LNCAP (cell line): ENCODE measurements around the gene PSPN.

Source experiments
- CTCF ChIP-seq: fragments of 450-650 bp; IDR thresholded peaks from 2 replicates; pipeline ENCODE4 v1.5.1; 2017; ENCODE audit warnings: mild to moderate bottlenecking

The PSPN gene

DNA sequence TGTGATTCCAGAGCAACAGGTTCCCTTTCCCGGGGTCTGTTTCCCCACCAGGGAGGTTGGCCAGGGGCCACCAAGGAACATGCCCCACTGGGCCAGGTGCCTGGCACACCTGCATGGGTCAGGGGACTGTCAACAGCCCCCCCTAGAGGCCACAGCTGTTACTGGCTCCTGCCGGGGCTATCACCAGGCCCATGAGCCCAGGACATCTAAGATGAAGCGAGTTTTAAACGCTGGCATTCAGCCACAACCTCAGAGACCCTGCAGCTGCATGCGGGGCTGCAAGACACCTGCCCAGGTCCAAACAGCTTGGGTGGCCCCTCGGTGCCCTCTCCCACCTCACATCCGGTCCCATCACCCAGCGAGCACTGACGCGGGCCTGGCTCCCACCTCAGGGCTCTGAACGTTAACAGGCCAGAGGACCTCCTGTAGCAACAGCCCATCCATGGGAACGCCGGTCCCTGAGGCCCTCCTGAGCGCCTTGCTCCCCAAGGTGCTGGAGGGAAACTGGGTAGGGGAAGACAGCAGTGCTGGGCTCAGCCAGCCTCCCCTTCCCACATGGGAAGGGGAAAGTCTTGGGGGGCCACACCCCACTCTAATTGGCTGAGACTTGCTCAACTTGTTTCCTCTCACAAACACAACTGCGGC is 36.8 kb upstream of the PSPN start:
- TF ChIP-seq CTCF: peak; percentile 56

- no peak for TF ChIP-seq CTCF
Observed at GRCh38 chr19:6412061-6412446, 36.3 kb upstream of the PSPN start.

DNA sequence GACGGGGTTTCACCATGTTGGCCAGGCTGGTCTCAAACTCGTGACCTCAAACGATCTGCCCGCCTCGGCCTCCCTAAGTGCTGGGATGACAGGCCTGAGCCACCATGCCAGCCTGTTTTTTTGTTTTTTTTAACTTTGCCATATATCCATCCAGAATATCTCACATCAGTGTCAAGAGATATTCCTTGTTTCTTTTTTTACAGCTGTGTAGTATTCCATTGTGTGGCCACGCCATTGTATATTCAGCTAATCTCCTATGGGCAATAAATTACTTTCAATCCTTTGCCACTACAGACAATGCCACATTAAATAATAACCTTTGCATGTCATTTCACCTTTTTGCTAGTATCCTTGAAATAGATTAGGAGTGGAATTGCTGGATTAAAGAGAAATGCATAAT is 33.6 kb upstream of the PSPN start:
- no peak for TF ChIP-seq CTCF

DNA sequence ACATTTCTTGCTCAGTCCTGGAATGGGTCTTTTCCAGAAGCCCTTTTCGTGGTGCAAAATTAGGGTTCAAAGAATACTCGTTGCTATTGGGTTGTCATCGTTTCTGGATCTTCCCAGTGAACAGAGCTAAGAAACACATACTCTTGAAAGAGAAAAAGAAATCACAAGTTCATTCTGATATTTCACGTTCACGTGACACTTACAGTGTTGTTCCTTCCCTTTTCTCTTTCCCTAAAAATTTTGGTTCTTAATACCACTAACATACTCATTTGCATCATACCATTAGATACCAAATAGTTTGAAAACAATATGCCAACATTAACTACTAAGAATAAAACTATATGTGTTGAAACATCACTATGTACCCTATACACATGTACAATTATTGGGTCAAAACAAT is 30.7 kb upstream of the PSPN start:
- TF ChIP-seq CTCF: no peak

- TF ChIP-seq CTCF: no peak
Observed at GRCh38 chr19:6402837-6403608, 27.3 kb upstream of the PSPN start.

DNA sequence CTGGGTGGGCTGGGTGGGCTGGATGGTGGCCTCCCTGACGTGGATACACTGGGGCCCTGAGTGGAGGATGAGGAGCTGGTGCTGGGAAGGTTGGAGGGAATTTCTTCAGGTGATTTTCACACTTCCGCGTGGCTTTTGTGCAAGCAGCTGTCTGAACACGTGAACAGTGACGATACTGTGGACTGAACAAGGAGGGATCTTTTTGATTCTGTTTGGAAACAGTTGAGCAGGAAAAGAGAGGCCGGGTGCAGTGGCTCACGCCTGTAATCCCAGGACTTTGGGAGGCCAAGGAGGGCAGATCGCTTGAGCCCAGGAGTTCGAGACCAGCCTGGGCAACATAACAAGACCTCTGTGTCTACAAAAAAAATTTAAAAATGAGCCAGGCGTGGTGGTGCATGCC is 26.3 kb upstream of the PSPN start:
- no peak for TF ChIP-seq CTCF

DNA sequence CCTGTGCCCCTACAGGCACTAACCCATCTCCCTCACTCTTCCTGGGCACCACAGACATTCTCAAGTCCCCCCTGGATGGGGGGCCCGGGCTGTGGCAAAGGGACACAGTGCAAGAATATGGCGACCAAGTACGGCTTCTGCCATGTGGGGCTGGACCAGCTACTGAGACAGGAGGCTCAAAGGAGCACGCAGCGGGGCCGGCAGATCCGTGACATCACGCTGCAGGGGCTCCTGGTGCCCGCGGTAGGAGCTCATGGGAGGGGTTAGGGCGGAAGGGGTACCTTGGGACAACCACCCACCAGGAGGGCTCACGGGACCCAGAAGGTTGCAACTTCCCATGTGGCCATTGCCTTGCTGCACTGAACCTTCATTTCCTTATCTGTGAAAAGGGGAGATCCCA is 20.6 kb upstream of the PSPN start:
- TF ChIP-seq CTCF: no peak
